ENCODE data around the gene GOLGA6B. TPM values are rescaled to one million over a fixed set of nuclear protein-coding genes. Genes with fewer than 3 reads are reported as not detected.
"Not testable (repeated sequence)": the region's sequence is repeated elsewhere in the genome, so short reads cannot be mapped to it uniquely, and the experiment has no call there.

The GOLGA6B gene
- total and polyA plus RNA-seq, 5 donors = not detected

GRCh38 chr15:72698938-72699337 lies 44.4 kb downstream of the GOLGA6B start:
- ATAC-seq = no peak
- no peaks in the 10 kb centered on the region for H3K27me3 ChIP-seq (ENCODE audit: control insufficient read depth, insufficient read depth)
- H3K9me3 ChIP-seq (ENCODE audit: control insufficient read depth, low read length) = no peaks in the 10 kb centered on the region
- WGBS = 94% methylated on average over 5 of the region's 5 CpGs
- intact Hi-C loops (cut with DNase I) = no loop called here
- H3K27ac ChIP-seq (ENCODE audit: low read length) = no peak overlapping the region
- no peak for DNase-seq
- H3K4me3 ChIP-seq (ENCODE audit: low read length) = no peak overlapping the region
- no peaks in the 10 kb centered on the region for H3K4me1 ChIP-seq (ENCODE audit: control insufficient read depth, insufficient read depth, low read length)

- Histone ChIP-seq H3K9me3 (ENCODE audit: control insufficient read depth, low read length) (no peaks in the 10 kb centered on the region), H3K4me1 (ENCODE audit: control insufficient read depth, insufficient read depth, low read length) (no peaks in the 10 kb centered on the region), H3K27me3 (ENCODE audit: control insufficient read depth, insufficient read depth) (no peaks in the 10 kb centered on the region), H3K27ac (ENCODE audit: low read length) (no peak overlapping the region), H3K4me3 (ENCODE audit: low read length) (no peak overlapping the region)
- intact Hi-C loops (cut with DNase I) = no loop called here
- DNase-seq (no peak), ATAC-seq (no peak)
- WGBS = 92% methylated on average over 9 of the region's 9 CpGs
Measured at GRCh38 chr15:72700076-72700475, 45.6 kb downstream of the GOLGA6B start.

GRCh38 chr15:72706266-72706665 lies 51.8 kb downstream of the GOLGA6B start:
- Histone ChIP-seq H3K27me3 (ENCODE audit: control insufficient read depth, insufficient read depth) (no peaks in the 10 kb centered on the region), H3K9me3 (ENCODE audit: control insufficient read depth, low read length) (no peaks in the 10 kb centered on the region), H3K4me3 (ENCODE audit: low read length) (no peak overlapping the region), H3K27ac (ENCODE audit: low read length) (no peak overlapping the region), H3K4me1 (ENCODE audit: control insufficient read depth, insufficient read depth, low read length) (no peaks in the 10 kb centered on the region)
- intact Hi-C loops (cut with DNase I) = no loop called here
- 93% methylated on average over 11 of the region's 11 CpGs for WGBS
- DNase-seq (no peak), ATAC-seq (no peak)

- intact Hi-C loops (cut with DNase I); H3K4me1 ChIP-seq (ENCODE audit: control insufficient read depth, insufficient read depth, low read length); H3K27ac ChIP-seq (ENCODE audit: low read length); H3K27me3 ChIP-seq (ENCODE audit: control insufficient read depth, insufficient read depth); DNase-seq; H3K4me3 ChIP-seq (ENCODE audit: low read length); H3K9me3 ChIP-seq (ENCODE audit: control insufficient read depth, low read length); ATAC-seq: not testable (repeated sequence)
- 82% methylated on average over 8 of the region's 8 CpGs for WGBS
Measured at GRCh38 chr15:72708551-72709303, 54.2 kb downstream of the GOLGA6B start.

Other genes starting within 250 kb of the GOLGA6B start
- gene ARIH1, start 180.4 kb upstream of the GOLGA6B start, total RNA-seq = 100 to 1,000 TPM; 147 to 159 (median 153) TPM
- 30.5 TPM for gene ARIH1, start 180.4 kb upstream of the GOLGA6B start, polyA plus RNA-seq
- gene HIGD2B, start 31.5 kb downstream of the GOLGA6B start, total RNA-seq = not detected
- gene HIGD2B, start 31.5 kb downstream of the GOLGA6B start, polyA plus RNA-seq = not detected
- 10 to 100 TPM in 1 of 4 donors, 1 to 10 TPM in 3; 8.9 to 13.8 (median 9.8) TPM for gene BBS4, start 31.5 kb downstream of the GOLGA6B start, total RNA-seq
- gene BBS4, start 31.5 kb downstream of the GOLGA6B start, polyA plus RNA-seq = 7.0 TPM
- 10 to 100 TPM; 17.6 to 21.7 (median 18.1) TPM for gene ADPGK, start 129.1 kb downstream of the GOLGA6B start, total RNA-seq
- 12.6 TPM for gene ADPGK, start 129.1 kb downstream of the GOLGA6B start, polyA plus RNA-seq